Prostate gland (tissue), 2 donors: ENCODE data around the gene ZMYM1.

Experiments
- CTCF ChIP-seq, 4 experiments: fragments of 200-600 bp in 2 of 4; fragments of 450-650 bp in 2 of 4; sonication (generic) in 2 of 4; IDR thresholded peaks; 1 replicate in 3 of 4; 2 replicates in 1 of 4; pipeline ENCODE4 v1.5.1; 2016 to 2019; ENCODE audit warnings: antibody characterized with exemption in 4 of 4, mild to moderate bottlenecking in 2 of 4, moderate library complexity in 2 of 4
- POLR2A ChIP-seq: fragments of 450-650 bp; IDR thresholded peaks from one replicate; pipeline ENCODE4 v1.6.1; 2016; ENCODE audit warnings: antibody characterized with exemption, mild to moderate bottlenecking
- POLR2AphosphoS5 ChIP-seq: sonication (generic); formaldehyde crosslinking; IDR thresholded peaks from one replicate; pipeline ENCODE4 v1.6.1; 2017; ENCODE audit warnings: antibody characterized with exemption

DNA sequence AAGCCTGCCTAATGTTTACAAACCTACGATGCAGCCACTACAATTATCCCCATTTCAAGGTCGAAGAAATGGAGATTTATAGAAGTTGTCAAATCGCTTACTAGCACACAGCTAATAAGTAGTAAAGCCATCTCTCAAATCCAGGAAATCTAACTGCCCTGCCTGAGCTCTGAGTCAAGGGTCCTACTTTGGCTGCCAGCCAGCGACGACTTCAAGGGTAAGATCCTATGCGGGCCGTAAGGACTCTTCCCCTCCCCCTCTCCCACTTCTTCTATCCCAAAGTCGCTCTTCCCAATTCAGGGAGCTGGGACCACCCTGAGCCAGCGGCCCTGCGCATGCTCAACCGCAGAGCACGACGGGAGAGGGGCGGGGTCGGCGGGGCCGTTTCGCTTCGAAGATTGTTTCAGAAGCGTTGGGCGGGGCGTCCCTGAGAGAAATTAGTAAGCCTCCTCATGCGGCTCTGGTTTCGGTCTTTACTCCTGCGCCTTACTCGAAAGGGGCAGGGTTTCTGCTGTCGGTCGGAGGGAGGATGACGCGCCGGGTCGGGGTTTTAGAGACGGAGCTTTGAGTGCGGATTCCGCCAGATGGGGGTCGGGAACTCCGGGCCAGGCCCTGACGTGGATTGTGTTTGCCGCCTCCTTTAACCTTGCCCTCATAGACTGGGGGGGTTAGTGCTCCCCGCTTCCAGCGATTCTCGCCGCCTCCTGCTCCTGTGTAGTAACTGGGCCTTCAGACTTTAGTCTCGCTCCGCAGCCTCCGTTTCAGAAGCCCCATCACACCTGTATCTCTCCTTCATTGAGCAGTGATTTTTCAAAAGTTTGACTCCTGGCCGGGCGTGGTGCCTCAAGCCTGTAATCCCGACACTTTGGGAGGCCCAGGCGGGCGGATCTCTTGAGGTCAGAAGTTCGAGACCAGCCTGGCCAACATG, at the start of gene ZMYM1:
- TF ChIP-seq CTCF (IDR thresholded peaks at IDR 0.05) (no peak), POLR2A (peak; percentile 49), POLR2AphosphoS5 (peak; percentile 95)
